Stimulated activated effector memory CD8-positive, alpha-beta T cell treated with anti-CD3 and anti-CD28 coated beads, Interleukin-12 subunit alpha, Interleukin-12 subunit beta, amount 100 ng/mL, for 72 hours (primary cell): ENCODE results near the gene CAB39.
A peak's percentile ranks its signal among the peaks of the same experiment; 100 is the strongest.

Experiments used
- ATAC-seq: fragments of 150-1000 bp; cut with Tn5 transposase; 2 replicates; pipeline ENCODE4 v1.10.0; 2021
- DNase-seq, 2 donors: peaks; one replicate each; pipeline ENCODE4 v3.0.0; 2021 to 2022; ENCODE audit warnings: low spot score in 2 of 2
- H3K27ac Mint-ChIP-seq: one replicate; pipeline ENCODE4 v1.8.0; 2022; ENCODE audit warnings: mild to moderate bottlenecking, mixed read lengths
- H3K36me3 Mint-ChIP-seq: one replicate; pipeline ENCODE4 v1.8.0; 2022; ENCODE audit warnings: mild to moderate bottlenecking, mixed read lengths
- H3K4me1 Mint-ChIP-seq: one replicate; pipeline ENCODE4 v1.8.0; 2022; ENCODE audit warnings: mixed read lengths
- H3K4me3 Mint-ChIP-seq: one replicate; pipeline ENCODE4 v1.8.0; 2022; ENCODE audit warnings: mild to moderate bottlenecking, mixed read lengths
- H3K9me3 Mint-ChIP-seq: one replicate; pipeline ENCODE4 v1.8.0; 2022; ENCODE audit warnings: mixed read lengths

The CAB39 gene

DNA sequence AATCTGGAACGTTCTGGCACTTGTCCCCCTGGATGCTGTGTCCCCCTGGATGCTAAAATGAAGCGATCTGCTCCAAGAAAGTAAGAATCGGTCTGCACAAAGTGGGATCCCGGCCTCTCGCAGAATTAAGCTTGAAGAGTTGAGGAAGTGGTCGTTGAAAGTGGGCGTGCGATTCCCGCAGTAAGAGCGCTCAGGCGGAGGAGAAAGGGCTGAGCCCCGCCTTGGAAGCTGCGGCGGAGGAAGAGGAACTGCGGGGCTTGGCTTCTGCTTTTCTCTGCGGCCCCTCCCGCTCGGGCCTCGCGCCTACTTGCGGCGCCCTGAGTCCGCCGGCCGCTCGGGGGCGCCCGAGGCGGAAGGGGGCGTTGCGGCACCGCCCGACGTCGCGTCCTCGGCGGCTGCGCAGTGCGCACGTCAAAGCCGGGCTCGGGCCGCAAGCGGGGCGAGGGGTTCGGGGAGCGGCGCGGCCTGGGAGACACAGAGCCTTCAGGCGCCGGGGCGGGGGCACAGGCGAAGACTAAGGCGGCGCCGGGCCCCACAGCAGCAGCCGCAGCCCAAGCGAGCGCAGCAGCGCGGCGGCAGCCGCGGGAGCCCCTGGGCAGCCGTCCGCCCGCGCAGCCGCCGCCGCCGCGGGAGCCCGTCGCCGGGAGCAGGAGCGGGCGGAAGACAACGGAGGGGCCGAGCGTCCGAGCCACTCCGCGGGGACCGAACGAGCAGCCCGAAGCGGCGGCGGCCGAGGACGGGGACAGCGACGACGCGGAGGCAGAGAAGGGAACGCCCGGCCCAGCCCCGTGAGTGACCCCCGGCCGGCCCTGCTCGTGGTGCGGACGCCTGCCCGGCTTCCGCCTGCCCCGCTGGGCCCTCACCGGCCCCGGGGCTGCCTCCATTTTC is at the start of gene CAB39:
Gene CAB39 (plus strand): TSS at position 400 of the 888 bp plus-strand sequence. CDS start 47,160 bp downstream, outside the sequence.
- Mint-ChIP-seq H3K27ac (peak within 1 kb of the TSS; percentile 94), H3K9me3 (no peaks in the 10 kb centered on the region), H3K4me1 (peaks cover 37% of the 10 kb centered on the region), H3K36me3 (peaks cover 44% of the 10 kb centered on the region), H3K4me3 (peak within 1 kb of the TSS; percentile 93)
- DNase-seq (peak; percentile 89 to 93), ATAC-seq (peak; percentile 92)

DNA sequence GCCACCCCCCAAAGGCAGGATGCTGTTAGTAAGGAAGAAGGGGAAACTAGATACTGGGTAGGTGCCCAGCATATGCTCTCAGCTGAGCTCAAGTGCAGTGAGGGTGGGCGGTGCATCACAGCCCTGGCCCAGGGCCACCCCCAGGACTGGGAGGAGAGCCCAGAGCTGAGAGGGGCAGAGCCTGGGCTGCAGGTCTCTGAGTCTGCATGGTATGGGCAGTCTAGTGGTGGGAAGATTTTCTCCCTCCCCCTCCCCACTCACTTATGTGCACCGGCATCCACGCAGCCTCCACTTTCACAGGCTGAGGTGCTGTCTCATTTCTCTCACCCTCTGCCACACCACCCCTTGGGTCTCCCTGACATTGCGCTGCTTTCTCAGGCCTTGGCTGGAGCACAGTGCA is 48.5 kb upstream of the CAB39 start:
- Mint-ChIP-seq H3K9me3 (no peaks in the 10 kb centered on the region), H3K27ac (peak overlapping the region; percentile 85), H3K4me3 (peak overlapping the region; percentile 59), H3K4me1 (peaks cover 95% of the 10 kb centered on the region), H3K36me3 (peaks cover 18% of the 10 kb centered on the region)
- DNase-seq (peak in 1 of 2 donors; percentile 76), ATAC-seq (peak; percentile 1)

DNA sequence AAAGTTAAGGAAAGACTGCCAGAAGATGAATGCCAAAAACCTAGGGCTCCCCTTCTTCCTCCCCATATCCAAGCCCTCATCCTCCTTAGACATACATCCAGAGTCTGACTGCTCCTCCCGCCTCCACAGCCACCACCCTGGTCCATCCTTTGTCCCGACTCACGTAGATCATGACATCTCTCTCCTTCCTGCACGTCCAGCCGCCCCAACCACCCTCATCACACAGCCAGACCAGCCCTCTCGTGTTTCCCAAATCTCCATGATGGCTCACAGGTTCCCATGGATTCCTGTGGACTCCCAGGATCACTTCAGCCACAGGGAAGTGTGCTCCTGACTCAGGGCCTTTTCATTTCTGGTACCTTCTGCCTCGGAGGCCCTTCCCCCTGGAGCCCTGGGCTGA is 47.8 kb upstream of the CAB39 start:
- Mint-ChIP-seq H3K4me1 (peaks cover 94% of the 10 kb centered on the region), H3K27ac (peak overlapping the region; percentile 85), H3K4me3 (peak overlapping the region; percentile 59), H3K36me3 (peaks cover 18% of the 10 kb centered on the region), H3K9me3 (no peaks in the 10 kb centered on the region)
- no peak for ATAC-seq
- DNase-seq, result no peak

DNA sequence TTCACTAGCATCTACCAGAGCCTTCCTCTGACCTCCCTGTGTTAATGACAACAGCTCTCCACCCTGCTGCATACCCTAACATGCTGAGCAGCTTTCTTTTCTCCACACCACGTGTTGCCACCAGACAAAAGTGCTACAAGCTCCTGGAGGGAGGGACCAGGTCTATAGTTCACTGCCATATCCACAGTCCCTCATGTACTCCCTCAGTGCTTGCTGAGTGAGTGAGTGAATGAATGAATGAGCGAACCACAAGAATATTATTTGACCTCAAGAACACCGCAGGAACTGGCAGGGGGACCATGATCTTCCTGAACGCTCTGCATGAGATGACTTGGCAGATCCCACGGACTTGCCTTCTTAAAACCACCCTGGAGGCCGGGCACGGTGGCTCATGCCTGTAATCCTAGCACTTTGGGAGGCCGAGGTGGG is 47.4 kb upstream of the CAB39 start:
- Mint-ChIP-seq H3K9me3 (no peaks in the 10 kb centered on the region), H3K27ac (peak overlapping the region; percentile 85), H3K4me3 (peak overlapping the region; percentile 59), H3K4me1 (peaks cover 91% of the 10 kb centered on the region), H3K36me3 (peaks cover 18% of the 10 kb centered on the region)
- ATAC-seq (peak; percentile 3), DNase-seq (peak in 1 of 2 donors; percentile 67)

DNA sequence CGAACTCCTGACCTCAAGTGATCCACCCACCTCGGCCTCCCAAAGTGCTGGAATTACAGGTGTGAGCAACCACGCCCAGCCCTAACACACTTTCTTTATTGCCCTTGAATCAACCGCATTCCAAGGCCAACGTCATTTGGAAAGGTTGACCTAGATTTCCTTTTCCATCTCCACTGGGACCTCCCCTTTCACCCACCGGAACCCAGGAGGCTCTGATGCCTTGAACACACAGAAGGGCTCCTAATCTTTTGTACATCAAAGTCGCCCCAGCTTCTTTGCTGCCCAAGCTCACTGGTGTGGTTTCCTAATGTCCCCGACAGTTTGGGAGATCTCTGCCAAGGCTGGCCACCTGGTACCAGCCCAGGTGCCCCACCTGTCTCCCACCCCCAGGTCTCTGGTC is 46.2 kb upstream of the CAB39 start:
- no peak for DNase-seq
- peaks cover 91% of the 10 kb centered on the region for H3K4me1 Mint-ChIP-seq
- H3K4me3 Mint-ChIP-seq, result peak overlapping the region; percentile 23
- ATAC-seq, result no peak
- peak overlapping the region; percentile 83 for H3K27ac Mint-ChIP-seq
- no peaks in the 10 kb centered on the region for H3K9me3 Mint-ChIP-seq
- H3K36me3 Mint-ChIP-seq, result peaks cover 9% of the 10 kb centered on the region

DNA sequence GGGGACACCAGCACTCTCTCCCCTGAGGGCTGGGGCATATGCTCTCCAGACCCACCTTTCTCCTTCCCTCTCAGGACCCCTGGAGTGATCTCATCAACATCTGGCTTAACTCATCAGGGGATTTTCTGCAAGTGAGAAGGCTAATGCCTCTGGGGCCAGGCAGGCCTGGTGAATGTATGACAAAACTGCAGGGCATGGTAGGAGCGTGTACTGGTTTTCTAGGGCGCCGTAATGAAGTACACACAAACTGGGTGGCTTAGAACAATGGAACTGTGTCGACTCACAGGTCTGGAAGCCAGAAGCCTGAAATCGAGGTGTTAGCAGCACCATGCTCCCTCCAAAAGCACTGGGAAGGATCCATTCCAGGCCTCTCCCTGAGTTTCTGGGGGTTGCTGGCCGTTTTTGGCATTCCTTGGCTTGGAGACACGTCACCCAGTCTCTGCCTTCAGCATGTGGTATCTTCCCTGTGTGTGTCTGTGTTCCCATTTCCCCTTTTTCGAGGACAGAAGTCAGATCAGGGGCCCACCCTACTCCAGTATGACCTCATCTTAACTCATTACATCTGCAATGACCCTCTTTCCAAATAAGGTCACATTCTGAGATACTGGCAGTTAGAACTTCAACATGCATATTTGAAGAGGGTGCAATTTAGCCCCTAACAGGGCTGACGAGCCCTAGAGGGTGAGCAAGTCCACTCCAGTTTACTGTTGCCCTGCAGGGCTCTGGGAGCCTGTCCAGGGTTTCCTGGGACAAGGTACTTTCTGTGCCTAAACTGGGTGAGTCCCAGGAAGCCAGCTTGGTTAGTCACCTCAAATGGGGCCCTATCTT is 45.5 kb upstream of the CAB39 start:
- peaks cover 6% of the 10 kb centered on the region for H3K36me3 Mint-ChIP-seq
- peak overlapping the region; percentile 49 for H3K4me3 Mint-ChIP-seq
- ATAC-seq, result peak; percentile 8
- peak overlapping the region; percentile 83 for H3K27ac Mint-ChIP-seq
- peaks cover 87% of the 10 kb centered on the region for H3K4me1 Mint-ChIP-seq
- no peaks in the 10 kb centered on the region for H3K9me3 Mint-ChIP-seq
- no peak for DNase-seq

DNA sequence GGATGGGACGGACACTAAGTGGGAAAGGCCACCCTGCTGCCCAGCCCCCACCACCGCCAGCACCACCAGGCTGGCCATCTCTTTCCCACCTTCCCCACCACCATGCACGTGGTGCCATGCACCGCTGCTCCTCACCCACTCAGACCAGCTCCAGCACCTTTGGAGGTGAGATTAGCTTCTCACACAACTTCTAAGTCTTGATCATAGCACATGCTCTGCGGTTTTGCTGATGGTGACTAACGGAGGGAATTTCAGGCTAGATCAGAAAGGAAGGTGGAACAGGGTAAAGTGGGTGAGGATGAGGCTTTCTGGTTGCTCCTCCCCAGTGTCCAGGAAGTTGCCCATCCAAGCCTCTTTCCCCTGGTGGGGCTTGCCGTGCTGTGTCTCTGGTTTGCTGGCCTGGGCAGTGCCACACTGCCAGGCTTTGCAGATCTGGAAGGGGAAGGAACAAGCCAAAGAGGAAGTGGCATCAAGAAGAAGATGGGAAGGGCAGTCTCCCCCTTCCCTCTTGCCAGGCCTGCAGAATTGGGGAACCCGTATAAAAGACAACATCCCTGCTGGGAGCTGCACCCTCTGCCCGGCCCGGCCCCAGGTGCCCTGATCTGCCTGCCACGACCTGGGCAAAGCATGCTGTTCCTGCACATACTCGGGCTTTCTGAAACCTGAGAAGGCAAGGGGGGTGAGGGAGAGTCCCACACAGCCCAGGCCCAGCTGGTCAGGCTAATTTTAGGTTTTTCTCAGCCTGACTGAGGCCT is 44.3 kb upstream of the CAB39 start:
- Mint-ChIP-seq H3K27ac (peak overlapping the region; percentile 83), H3K4me1 (peaks cover 76% of the 10 kb centered on the region), H3K9me3 (no peaks in the 10 kb centered on the region), H3K36me3 (peaks cover 6% of the 10 kb centered on the region), H3K4me3 (peak overlapping the region; percentile 49)
- DNase-seq (peak in 1 of 2 donors; percentile 71), ATAC-seq (peak; percentile 71)

DNA sequence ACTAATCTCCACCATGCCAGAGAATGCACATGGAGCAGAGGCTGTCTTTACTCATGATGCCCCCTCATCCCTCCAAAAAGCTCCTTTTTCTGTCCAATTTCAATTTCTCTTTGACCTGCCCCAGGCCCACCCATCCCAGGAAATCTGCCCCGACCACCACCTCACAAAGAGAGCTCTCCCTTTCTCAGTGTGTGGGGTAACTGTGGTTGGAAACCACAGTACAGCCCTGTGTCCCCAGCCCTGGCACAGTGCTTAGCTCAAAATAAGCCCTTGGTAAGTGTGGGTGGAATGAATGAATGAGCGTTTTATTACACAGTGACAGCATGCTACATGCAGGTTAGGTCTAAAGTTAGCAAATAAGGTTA is 43.7 kb upstream of the CAB39 start:
- DNase-seq, result no peak
- H3K4me1 Mint-ChIP-seq, result peaks cover 70% of the 10 kb centered on the region
- peaks cover 6% of the 10 kb centered on the region for H3K36me3 Mint-ChIP-seq
- H3K27ac Mint-ChIP-seq, result peak overlapping the region; percentile 83
- H3K4me3 Mint-ChIP-seq, result peak overlapping the region; percentile 49
- peak; percentile 50 for ATAC-seq
- H3K9me3 Mint-ChIP-seq, result no peaks in the 10 kb centered on the region

DNA sequence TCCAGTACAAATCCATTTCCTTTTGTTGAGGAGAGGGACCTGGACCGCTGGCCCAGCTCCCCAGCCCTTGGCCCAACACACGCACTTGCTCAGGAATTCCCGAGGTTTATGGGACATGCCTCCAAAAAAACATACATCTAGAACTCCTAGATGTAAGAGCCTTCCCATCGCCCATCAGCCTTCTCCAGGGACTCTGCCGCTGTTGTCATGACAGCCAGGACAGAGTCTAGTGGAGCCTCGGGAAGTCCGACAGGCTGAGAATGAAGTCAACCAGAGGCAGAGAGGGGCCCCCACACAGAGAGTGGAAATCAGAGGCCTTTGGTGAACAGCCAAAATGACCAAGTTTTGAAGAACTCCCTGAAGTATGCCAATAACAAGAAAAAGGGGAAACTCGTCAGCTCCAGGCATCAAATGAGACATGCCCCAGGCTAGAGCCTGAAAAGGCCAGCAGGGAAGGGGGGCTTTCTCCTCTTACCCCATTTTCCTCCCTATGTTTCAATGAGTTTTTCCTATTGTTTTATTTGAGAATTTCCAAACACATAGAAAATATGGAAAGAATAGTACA is 43.2 kb upstream of the CAB39 start:
- no peak for DNase-seq
- H3K9me3 Mint-ChIP-seq, result no peaks in the 10 kb centered on the region
- H3K36me3 Mint-ChIP-seq, result peaks cover 6% of the 10 kb centered on the region
- no peak for ATAC-seq
- H3K27ac Mint-ChIP-seq, result peak overlapping the region; percentile 83
- peak overlapping the region; percentile 49 for H3K4me3 Mint-ChIP-seq
- peaks cover 64% of the 10 kb centered on the region for H3K4me1 Mint-ChIP-seq

DNA sequence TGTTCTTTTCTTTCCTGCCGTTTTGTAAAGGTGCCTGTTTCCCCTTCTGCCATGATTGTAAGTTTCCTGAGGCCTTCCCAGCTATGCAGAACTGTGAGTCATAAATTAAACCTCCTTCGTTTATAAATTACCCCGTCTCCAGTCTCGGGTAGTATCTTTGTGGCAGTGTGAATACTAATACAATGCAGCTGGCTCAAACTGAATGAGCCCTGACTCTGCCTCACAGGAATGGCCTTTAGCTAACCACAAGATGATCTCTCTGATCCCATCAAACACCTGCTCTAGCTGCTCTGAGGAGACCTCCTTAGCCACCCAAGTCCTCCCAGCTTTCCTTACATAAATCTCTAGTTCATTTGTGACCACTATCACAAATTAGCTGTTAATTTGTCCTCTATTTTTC is 41.5 kb upstream of the CAB39 start:
- Mint-ChIP-seq H3K4me1 (peaks cover 51% of the 10 kb centered on the region), H3K4me3 (no peak overlapping the region), H3K27ac (peak overlapping the region; percentile 43), H3K9me3 (no peaks in the 10 kb centered on the region), H3K36me3 (peaks cover 6% of the 10 kb centered on the region)
- no peak for ATAC-seq
- DNase-seq, result no peak

DNA sequence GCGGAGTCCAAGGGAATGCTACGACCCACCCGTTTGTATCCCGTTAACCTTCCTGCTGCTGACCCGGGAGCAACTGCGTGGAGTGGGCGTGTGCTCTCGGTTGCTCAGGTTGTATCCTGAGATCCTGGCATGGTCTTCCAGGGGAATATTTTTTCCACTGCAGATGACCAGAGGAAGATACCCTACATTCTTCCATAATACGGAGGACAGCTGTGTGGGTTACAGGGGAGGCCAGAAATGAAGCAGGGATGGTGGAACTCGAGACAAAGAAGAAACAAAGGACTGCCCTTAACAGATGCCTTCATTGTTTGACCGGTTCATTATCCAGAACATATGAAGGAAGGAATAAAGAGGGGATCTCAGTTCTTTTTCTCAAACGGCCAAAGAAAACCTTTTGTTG is 39.8 kb upstream of the CAB39 start:
- Mint-ChIP-seq H3K4me1 (peaks cover 45% of the 10 kb centered on the region), H3K27ac (no peak overlapping the region), H3K4me3 (no peak overlapping the region), H3K36me3 (no peaks in the 10 kb centered on the region), H3K9me3 (peaks cover 2% of the 10 kb centered on the region)
- DNase-seq (no peak), ATAC-seq (no peak)

DNA sequence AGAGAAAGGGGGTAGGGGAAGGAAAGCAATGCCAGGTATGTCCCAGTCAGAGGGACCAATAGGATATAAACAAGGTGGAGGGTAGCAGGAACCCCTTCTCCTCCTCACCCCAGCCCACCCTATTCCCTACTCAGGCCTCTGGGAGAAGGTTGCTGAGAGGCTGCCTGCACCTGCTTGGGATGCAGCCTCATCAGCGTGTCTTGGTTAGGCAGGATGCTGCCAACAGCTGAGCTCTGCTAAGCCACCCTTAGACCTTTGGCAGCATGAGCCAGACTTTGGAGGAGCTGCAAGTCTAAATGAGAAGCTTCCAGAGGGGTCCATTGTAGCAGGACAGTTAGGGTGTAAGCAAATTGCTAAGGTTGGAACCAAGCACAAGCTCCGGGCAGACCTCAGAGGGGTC is 38.2 kb upstream of the CAB39 start:
- H3K36me3 Mint-ChIP-seq, result no peaks in the 10 kb centered on the region
- DNase-seq, result no peak
- no peak for ATAC-seq
- peaks cover 2% of the 10 kb centered on the region for H3K9me3 Mint-ChIP-seq
- no peak overlapping the region for H3K4me3 Mint-ChIP-seq
- no peak overlapping the region for H3K27ac Mint-ChIP-seq
- H3K4me1 Mint-ChIP-seq, result peaks cover 43% of the 10 kb centered on the region

DNA sequence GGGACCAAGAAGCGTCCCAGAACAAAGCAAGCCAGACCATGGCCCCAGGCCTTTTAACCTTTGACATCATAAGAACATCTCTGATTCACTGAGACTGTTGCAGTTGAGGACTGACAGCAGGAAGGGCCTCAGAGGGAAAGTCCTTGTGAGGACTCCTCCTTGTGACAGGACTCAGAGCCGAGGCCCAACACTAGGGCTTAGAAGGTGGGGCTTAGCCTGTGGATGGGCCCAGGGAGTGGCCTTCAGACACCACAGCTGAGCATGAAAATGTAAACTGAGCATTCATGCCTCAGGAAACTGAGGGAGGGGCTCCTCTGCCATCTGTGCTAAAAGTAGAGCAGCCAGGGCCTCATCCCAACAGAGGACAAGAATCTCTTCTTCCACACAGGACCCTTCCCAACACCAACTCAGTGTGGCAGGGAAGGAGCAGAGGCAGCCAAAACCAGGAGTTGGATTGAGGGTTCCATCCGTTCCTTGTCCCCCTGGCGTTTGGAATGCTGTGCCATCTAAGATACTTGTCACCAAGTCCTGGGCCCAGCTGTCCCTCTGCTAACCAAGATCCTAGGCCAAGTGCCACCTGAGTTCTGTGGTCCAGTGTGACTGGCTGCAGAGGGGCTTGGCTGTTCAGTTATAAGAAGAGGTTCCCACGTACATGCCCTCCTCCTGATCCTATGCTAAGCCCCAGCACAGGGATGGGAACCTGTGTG is 37.5 kb upstream of the CAB39 start:
- DNase-seq (no peak), ATAC-seq (no peak)
- H3K4me3 Mint-ChIP-seq, result no peak overlapping the region
- H3K9me3 Mint-ChIP-seq, result peaks cover 2% of the 10 kb centered on the region
- no peaks in the 10 kb centered on the region for H3K36me3 Mint-ChIP-seq
- H3K4me1 Mint-ChIP-seq, result peaks cover 41% of the 10 kb centered on the region
- peak overlapping the region; percentile 23 for H3K27ac Mint-ChIP-seq

DNA sequence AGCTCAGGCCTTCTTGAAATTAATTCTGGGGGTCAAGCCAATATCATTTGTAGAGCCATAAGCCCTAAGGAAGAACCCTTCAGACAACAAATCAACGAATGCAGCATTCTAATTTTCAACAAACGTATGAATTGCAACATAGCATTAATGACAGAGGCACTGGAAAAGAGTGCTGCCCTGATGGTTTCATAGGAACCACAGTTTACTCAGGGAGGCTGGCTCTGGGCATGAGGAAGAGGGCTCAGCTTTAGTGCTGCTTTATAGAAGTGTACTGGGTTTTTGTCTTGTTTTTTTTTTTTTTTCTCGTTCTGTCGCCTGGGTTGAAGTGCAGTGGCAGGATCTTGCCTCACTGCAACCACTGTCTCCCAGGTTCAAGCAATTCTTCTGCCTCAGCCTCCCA is 36.1 kb upstream of the CAB39 start:
- H3K9me3 Mint-ChIP-seq, result peaks cover 2% of the 10 kb centered on the region
- H3K4me3 Mint-ChIP-seq, result no peak overlapping the region
- DNase-seq (no peak), ATAC-seq (no peak)
- peaks cover 41% of the 10 kb centered on the region for H3K4me1 Mint-ChIP-seq
- H3K27ac Mint-ChIP-seq, result peak overlapping the region; percentile 35
- no peaks in the 10 kb centered on the region for H3K36me3 Mint-ChIP-seq
